ENCODE results near the gene OGFOD1.

The OGFOD1 gene

DNA sequence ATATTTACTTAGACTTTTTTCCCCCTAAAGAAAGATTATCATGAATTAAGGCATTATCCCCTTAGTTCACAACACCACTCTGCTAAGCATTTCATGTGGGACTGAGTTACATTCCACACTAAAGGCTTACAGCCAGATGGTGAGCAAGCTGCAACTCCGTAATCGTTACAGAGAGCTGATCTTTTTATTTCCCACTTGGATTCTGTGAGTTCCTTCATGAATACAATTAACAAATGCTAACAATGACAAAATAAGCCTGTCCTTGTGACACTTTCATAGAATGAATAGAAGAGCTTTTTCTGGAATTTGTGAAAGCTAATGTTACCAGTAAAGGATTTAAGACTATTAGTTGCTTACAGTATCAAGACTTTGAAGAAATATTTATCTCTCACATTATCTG is 8.7 kb downstream of the OGFOD1 start:
- ATAC-seq, result no peak
- no peak overlapping the region for H3K4me3 Mint-ChIP-seq
- no peaks in the 10 kb centered on the region for H3K27me3 Mint-ChIP-seq
- peaks cover 11% of the 10 kb centered on the region for H3K4me1 Mint-ChIP-seq
- H3K27ac Mint-ChIP-seq, result no peak overlapping the region
- H3K9me3 Mint-ChIP-seq, result no peaks in the 10 kb centered on the region
- peaks cover 69% of the 10 kb centered on the region for H3K36me3 Mint-ChIP-seq

DNA sequence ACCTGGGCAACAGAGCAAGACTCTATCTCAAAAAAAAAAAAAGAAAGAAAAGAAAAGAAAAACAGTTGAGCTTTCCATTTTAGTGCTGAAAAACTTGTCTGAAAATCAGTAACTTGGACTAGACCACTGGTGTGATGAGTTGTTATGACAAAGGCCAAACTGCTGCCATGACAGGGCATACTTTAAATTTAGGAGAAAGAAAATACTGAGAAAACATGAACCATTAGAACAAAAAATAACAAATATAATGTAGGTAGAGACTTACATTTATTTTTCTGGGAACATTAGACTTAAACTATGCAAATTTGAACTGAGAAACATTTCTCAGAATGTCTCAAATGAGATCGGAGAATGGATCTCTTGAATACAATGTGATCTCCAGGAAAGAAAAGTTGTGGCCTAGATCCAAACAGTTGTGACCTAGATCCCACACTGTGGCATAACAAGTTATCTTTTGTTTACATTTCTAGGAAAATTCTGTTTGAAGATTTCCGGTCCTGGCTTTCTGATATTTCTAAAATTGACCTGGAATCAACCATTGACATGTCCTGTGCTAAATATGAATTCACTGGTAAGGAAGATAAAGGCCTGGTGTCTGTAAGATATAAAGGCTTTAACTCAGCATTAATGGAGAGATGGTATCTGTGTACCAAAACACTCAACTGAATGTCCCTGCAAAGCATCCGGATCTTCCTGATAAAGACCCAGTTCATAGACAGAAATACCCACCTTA is 10.9 kb downstream of the OGFOD1 start:
- H3K4me1 Mint-ChIP-seq, result no peaks in the 10 kb centered on the region
- ATAC-seq, result no peak
- H3K9me3 Mint-ChIP-seq, result no peaks in the 10 kb centered on the region
- H3K27me3 Mint-ChIP-seq, result no peaks in the 10 kb centered on the region
- H3K4me3 Mint-ChIP-seq, result no peak overlapping the region
- no peak overlapping the region for H3K27ac Mint-ChIP-seq
- H3K36me3 Mint-ChIP-seq, result peaks cover 59% of the 10 kb centered on the region

DNA sequence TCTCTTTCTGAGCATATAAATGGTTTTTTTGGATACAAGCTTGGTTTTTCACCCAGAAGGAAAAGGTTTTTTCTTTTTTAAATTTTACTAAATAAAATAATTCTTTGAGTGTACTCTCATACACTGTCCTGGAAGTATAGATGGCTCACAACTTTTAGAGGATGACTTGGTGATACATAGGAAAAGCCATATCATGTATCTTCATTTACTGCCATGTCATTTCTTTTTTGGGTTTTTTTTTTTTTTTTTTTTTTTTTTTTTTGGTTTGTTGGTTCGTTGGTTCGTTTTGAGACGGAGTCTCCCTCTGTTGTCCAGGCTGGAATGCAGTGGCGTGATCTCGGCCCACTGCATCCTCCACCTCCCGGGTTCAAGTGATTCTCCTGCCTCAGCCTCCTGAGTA is 11.8 kb downstream of the OGFOD1 start:
- Mint-ChIP-seq H3K4me3 (no peak overlapping the region), H3K27me3 (no peaks in the 10 kb centered on the region), H3K4me1 (no peaks in the 10 kb centered on the region), H3K27ac (no peak overlapping the region), H3K36me3 (peaks cover 62% of the 10 kb centered on the region), H3K9me3 (no peaks in the 10 kb centered on the region)
- no peak for ATAC-seq

DNA sequence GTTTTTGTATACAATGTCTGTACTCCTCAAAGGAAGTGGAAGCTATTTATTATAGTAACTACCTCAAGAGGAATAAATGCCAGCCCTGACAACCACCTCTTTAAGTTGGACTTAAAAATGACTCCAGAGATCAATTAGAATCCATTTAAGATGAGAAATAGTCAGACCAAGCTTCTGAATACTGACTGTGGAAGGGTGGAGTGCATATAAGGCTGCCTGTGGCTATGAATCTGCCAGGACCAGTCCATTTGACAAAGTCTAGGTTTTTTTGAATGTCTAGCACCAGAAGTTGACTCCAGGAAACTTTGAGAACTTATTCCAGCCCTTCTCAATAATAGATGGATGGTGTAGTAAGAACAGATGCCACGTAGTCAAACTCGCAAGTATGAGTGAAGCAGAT is 15.0 kb downstream of the OGFOD1 start:
- no peaks in the 10 kb centered on the region for H3K4me1 Mint-ChIP-seq
- H3K9me3 Mint-ChIP-seq, result no peaks in the 10 kb centered on the region
- peaks cover 69% of the 10 kb centered on the region for H3K36me3 Mint-ChIP-seq
- no peak for ATAC-seq
- H3K27ac Mint-ChIP-seq, result no peak overlapping the region
- H3K27me3 Mint-ChIP-seq, result no peaks in the 10 kb centered on the region
- H3K4me3 Mint-ChIP-seq, result no peak overlapping the region

DNA sequence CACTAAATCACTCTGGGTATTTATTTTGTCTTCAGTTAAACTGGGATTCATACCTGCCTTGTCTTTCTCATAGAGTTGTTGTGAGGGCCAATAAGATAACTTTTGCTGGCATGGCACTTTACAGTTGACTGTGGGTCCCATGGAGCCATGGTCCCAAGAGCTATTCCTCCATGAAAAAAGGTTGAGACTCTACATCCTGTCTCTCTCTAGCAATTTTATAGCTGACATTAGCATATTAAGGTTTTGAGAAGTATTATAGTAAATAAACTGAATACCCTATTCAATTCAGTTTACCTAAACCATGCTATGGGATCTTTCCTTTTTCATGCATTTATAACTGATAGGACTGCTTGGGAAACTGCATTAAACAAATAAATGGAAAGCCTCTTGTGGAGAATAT is 17.4 kb downstream of the OGFOD1 start:
- no peak overlapping the region for H3K27ac Mint-ChIP-seq
- H3K4me3 Mint-ChIP-seq, result no peak overlapping the region
- H3K4me1 Mint-ChIP-seq, result no peaks in the 10 kb centered on the region
- H3K36me3 Mint-ChIP-seq, result peaks cover 64% of the 10 kb centered on the region
- ATAC-seq, result no peak
- no peaks in the 10 kb centered on the region for H3K27me3 Mint-ChIP-seq
- no peaks in the 10 kb centered on the region for H3K9me3 Mint-ChIP-seq

DNA sequence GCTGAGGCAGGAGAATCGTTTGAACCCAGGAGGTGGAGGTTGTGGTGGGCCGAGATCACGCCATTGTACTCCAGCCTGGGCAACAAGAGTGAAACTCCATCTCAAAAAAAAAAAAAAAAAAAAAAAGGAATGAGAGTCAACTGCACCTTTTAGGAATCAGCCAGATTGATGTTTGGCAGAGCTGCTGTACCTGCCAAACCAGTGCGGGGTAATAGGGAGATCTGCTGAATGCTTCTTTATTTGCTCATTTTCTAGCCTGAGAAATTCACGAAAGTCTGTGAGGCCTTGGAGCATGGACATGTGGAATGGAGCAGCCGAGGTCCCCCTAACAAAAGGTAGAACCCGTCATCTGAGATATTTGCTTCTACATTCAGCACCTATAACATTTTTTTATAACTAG is 18.4 kb downstream of the OGFOD1 start:
- H3K27me3 Mint-ChIP-seq, result no peaks in the 10 kb centered on the region
- no peaks in the 10 kb centered on the region for H3K9me3 Mint-ChIP-seq
- no peaks in the 10 kb centered on the region for H3K4me1 Mint-ChIP-seq
- no peak for ATAC-seq
- H3K36me3 Mint-ChIP-seq, result peaks cover 59% of the 10 kb centered on the region
- H3K27ac Mint-ChIP-seq, result no peak overlapping the region
- no peak overlapping the region for H3K4me3 Mint-ChIP-seq

DNA sequence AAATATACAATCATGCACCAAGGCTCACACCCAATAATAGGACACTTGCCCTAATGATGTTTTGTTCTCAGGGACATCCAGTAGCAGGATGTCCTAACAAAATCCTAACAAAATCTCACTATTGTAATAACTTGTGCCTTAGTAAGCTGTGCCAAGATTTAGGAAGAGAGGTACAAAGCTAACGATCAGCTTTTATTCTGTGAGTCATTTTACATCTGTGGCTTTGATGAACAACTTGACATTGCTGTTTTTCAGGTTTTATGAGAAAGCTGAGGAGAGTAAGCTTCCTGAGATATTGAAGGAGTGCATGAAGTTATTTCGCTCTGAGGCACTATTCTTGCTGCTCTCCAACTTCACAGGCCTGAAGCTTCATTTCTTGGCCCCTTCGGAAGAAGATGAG is 18.9 kb downstream of the OGFOD1 start:
- Mint-ChIP-seq H3K9me3 (no peaks in the 10 kb centered on the region), H3K4me3 (no peak overlapping the region), H3K4me1 (no peaks in the 10 kb centered on the region), H3K27ac (no peak overlapping the region), H3K27me3 (no peaks in the 10 kb centered on the region), H3K36me3 (peaks cover 59% of the 10 kb centered on the region)
- ATAC-seq, result no peak

DNA sequence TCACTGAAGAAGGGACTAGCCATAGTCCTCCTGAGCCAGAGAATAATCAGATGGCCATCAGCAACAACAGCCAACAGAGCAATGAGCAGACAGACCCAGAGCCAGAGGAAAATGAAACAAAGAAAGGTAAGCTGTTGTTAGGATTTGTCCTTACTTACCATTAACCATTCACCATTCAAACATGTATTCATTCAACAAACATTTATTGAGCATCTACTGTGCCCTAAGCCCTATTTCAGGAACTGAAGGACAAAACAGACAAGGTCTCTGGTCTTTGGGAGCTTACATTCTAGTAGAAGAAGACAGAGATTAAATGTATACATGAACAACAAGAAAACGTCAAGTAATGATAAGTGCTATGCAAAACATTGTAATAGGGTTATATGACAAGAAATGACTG is 19.3 kb downstream of the OGFOD1 start:
- no peak overlapping the region for H3K4me3 Mint-ChIP-seq
- peaks cover 59% of the 10 kb centered on the region for H3K36me3 Mint-ChIP-seq
- H3K27ac Mint-ChIP-seq, result no peak overlapping the region
- H3K4me1 Mint-ChIP-seq, result no peaks in the 10 kb centered on the region
- H3K27me3 Mint-ChIP-seq, result no peaks in the 10 kb centered on the region
- no peaks in the 10 kb centered on the region for H3K9me3 Mint-ChIP-seq
- ATAC-seq, result no peak

DNA sequence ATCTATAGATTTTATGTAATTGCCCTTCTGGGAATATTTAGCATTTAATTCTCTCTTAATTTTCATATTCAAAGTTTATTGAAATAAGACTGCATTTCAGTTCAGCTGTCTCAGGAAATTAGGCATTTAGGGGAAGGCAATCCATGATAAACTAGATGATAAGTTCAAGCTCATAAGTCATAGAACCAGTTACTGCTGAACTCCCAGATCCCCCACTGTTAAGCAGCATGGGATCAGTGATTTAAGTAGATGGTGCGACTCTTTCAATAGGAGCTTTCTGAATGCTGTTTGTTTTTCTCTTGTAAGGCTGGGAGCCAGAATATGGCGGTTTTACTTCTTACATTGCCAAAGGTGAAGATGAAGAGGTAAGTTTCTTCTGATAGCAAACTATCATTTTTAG is 23.8 kb downstream of the OGFOD1 start:
- no peak for ATAC-seq
- no peak overlapping the region for H3K4me3 Mint-ChIP-seq
- H3K36me3 Mint-ChIP-seq, result peaks cover 56% of the 10 kb centered on the region
- H3K4me1 Mint-ChIP-seq, result no peaks in the 10 kb centered on the region
- H3K27ac Mint-ChIP-seq, result no peak overlapping the region
- no peaks in the 10 kb centered on the region for H3K9me3 Mint-ChIP-seq
- no peaks in the 10 kb centered on the region for H3K27me3 Mint-ChIP-seq

DNA sequence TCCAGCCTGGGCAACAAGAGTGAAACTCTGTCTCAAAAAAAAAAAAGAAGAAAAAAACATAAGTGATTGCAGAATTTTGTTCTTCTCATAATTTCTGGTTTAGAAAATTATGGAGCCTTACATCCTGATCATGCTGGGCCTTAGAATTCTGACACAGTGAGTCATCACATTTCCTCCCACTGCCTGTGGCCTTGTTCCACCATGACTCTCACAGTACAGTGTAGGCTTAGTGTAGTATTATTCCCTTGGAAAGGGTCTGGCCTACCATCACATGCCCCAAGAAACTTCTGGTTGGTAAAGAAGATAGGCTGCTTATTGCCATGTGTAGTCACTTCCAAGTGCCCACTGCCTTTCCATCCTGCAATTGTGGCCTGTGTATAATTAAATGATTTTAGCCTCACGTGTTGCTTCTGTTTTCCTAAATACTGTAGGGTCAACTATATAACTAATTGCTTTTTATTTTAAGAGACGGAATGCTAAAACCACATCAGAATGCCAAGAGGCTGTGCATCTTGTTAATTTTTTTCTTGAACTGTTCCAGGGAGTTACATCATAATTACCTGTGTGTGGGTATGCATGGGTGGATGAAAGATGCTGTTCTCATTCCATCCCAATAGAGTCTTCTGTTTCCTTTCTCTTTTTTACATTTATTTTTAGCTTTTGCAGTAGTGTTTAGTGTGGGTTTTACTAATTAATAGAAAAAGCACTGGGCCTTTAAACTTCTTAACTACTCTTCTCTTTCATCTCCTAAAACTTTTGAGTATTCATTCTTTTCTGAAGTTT is 25.9 kb downstream of the OGFOD1 start:
- ATAC-seq, result no peak
- Mint-ChIP-seq H3K27me3 (no peaks in the 10 kb centered on the region), H3K4me1 (no peaks in the 10 kb centered on the region), H3K27ac (no peak overlapping the region), H3K4me3 (no peak overlapping the region), H3K36me3 (peaks cover 56% of the 10 kb centered on the region), H3K9me3 (no peaks in the 10 kb centered on the region)

DNA sequence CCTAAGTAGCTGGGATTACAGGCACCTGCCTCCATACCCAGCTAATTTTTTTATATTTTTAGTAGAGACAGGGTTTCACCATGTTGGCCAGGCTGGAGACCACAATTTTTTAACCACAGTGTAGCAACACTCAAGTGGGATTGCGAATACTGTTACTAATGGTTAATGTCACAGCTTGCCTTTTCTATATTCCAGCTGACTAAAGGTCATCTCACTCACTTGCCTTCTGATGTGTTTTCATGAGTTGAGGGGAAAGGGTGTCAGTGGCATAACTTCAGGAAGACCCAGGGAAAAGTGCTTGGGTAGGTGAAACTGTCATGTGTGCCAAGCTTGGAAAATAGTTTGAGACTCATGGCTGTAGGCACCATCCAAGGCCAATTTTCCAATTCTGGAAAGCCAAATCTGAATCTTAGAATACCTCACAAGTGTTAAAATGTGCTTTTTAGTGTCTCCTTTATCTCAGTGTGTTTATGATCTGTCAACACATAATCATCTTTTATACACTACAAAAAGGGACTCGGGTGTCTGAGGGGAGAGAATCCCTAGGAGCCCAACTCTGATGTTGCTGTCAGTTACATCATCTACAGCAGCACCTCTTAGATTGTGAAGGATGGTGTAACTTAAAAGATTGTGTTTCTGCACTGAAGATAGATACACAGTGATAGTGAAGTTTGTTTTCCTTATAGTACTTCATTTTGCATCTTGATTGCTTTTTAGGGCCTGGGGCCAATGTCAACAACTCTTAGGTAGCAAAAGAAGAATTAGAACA is 27.1 kb downstream of the OGFOD1 start:
- H3K9me3 Mint-ChIP-seq, result no peaks in the 10 kb centered on the region
- no peaks in the 10 kb centered on the region for H3K27me3 Mint-ChIP-seq
- peaks cover 46% of the 10 kb centered on the region for H3K36me3 Mint-ChIP-seq
- H3K4me1 Mint-ChIP-seq, result no peaks in the 10 kb centered on the region
- H3K4me3 Mint-ChIP-seq, result no peak overlapping the region
- H3K27ac Mint-ChIP-seq, result no peak overlapping the region
- no peak for ATAC-seq

DNA sequence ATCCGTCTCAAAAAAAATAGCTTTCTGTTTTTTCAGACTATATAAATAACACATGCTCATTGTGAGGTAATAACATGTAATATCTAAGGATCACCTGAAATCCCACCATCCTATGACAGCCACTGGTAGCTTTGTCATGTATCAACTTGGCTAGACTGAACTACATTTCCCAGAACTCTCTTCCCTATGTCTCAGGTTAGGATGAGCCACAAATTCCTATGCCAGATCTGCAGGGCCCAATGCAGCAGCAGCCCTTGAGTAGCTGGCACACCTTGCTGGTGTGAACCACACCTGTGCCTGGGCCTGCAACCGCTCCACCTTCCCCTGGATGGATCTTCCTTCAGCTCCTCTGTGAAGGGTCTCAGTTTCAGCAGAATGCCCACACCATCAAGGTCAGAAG is 28.1 kb downstream of the OGFOD1 start:
- Mint-ChIP-seq H3K27me3 (no peaks in the 10 kb centered on the region), H3K9me3 (no peaks in the 10 kb centered on the region), H3K36me3 (peaks cover 50% of the 10 kb centered on the region), H3K4me1 (no peaks in the 10 kb centered on the region), H3K4me3 (no peak overlapping the region), H3K27ac (no peak overlapping the region)
- no peak for ATAC-seq

DNA sequence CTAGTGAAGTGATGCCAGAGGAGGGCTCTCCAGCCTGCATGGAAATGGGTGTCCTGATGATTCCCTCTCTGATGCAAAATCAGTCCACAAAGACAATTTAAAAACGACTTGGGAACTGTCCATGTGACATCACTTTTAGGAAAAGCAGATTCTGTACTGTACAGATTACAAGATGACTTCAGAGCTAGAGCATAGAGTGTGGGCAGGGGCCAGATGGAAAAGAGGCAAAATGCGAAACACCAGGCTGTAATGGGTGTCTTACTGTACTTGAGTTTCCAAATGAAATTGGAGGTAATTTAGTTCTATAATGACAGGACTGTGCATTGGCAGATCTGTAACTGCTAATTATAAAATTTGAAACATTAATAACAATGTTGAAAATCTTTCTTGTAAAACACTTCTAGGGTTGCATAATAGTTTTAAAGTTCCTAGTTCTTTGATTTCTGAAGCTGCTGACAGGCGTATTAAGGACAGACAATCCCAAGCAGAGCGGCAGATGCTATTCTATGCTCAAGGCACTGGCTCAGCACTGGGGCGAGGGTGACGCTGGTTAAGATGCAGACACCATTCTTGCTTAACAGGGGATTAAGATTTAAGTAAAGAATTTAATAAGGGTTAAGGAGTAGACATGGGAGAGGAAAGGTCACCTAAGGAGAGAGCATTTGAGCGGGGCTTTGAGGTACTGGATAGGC is 29.6 kb downstream of the OGFOD1 start:
- Mint-ChIP-seq H3K27ac (no peak overlapping the region), H3K4me1 (no peaks in the 10 kb centered on the region), H3K9me3 (no peaks in the 10 kb centered on the region), H3K27me3 (no peaks in the 10 kb centered on the region), H3K36me3 (peaks cover 47% of the 10 kb centered on the region), H3K4me3 (no peak overlapping the region)
- ATAC-seq, result no peak

DNA sequence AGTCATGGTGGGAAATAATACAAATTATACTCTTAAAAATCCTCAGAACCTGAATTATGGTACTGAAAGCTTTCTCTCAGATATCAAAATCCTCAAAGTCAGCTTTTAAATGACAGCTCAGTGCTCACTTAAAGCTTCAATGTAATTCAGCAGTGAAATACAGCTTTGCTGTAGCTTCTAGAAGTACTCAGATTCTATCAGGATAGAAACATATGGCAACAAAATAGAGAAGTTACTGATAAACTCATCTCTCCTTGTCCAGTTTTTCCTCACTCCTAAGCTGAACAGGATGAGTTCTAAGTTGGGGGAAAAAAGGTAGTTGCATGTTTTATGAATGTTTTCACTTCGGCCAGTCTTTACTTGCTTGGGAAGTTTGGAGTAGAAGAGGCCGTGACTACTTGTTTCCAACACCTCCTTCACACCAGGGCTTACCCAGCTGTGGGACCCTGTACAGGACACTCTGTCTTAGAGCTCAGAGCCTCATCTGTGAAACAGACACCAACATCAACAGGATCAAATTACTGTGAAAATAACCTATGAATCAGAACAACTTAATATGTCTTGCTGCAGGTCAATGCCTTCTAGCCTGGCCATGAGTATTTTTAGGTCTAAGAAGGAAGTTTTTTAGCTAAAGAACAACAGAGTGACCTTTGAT is 30.2 kb downstream of the OGFOD1 start:
- no peak overlapping the region for H3K27ac Mint-ChIP-seq
- no peaks in the 10 kb centered on the region for H3K4me1 Mint-ChIP-seq
- H3K9me3 Mint-ChIP-seq, result no peaks in the 10 kb centered on the region
- peaks cover 47% of the 10 kb centered on the region for H3K36me3 Mint-ChIP-seq
- ATAC-seq, result no peak
- H3K27me3 Mint-ChIP-seq, result no peaks in the 10 kb centered on the region
- H3K4me3 Mint-ChIP-seq, result no peak overlapping the region
